HG03159 (cell line): ENCODE data around the gene CXCL10.
"Not testable (repeated sequence)": the region's sequence is repeated elsewhere in the genome, so short reads cannot be mapped to it uniquely, and the experiment has no call there.

Experiments used
- ATAC-seq: cut with Tn5 transposase; IDR thresholded peaks from one replicate; pipeline ENCODE4 v1.9.1; 2021; ENCODE audit warnings: mild to moderate bottlenecking, moderate library complexity; ENCODE audit not compliant: unreplicated experiment

The CXCL10 gene

GRCh38 chr4:76023389-76023788 is at the start of gene CXCL10:
Gene CXCL10 (minus strand): TSS chr4:76023497. CDS start chr4:76023431, 66 bp downstream.
- no peak for ATAC-seq

GRCh38 chr4:76072760-76073159 is 49.5 kb upstream of the CXCL10 start:
- ATAC-seq = no peak

- peak; percentile 79 for ATAC-seq
Measured at GRCh38 chr4:76067652-76068286, 44.5 kb upstream of the CXCL10 start.

GRCh38 chr4:76066546-76066945 is 43.2 kb upstream of the CXCL10 start:
- ATAC-seq = no peak

- peak; percentile 63 for ATAC-seq
Measured at GRCh38 chr4:76061982-76062381, 38.7 kb upstream of the CXCL10 start.

- no peak for ATAC-seq
Measured at GRCh38 chr4:76061421-76061820, 38.1 kb upstream of the CXCL10 start.

- ATAC-seq = no peak
Measured at GRCh38 chr4:76060506-76060905, 37.2 kb upstream of the CXCL10 start.

GRCh38 chr4:76059750-76060149 is 36.5 kb upstream of the CXCL10 start:
- ATAC-seq = no peak

- ATAC-seq = no peak
Measured at GRCh38 chr4:76058888-76059426, 35.7 kb upstream of the CXCL10 start.

GRCh38 chr4:76058302-76058701 is 35.0 kb upstream of the CXCL10 start:
- no peak for ATAC-seq

GRCh38 chr4:76055421-76055820 is 32.1 kb upstream of the CXCL10 start:
- no peak for ATAC-seq

GRCh38 chr4:76055016-76055415 is 31.7 kb upstream of the CXCL10 start:
- peak; percentile 99 for ATAC-seq

- no peak for ATAC-seq
Measured at GRCh38 chr4:76053730-76054129, 30.4 kb upstream of the CXCL10 start.

GRCh38 chr4:76050560-76051050 is 27.3 kb upstream of the CXCL10 start:
- ATAC-seq = not testable (repeated sequence)

- not testable (repeated sequence) for ATAC-seq
Measured at GRCh38 chr4:76049860-76050416, 26.6 kb upstream of the CXCL10 start.

GRCh38 chr4:76044686-76045085 is 21.4 kb upstream of the CXCL10 start:
- ATAC-seq = not testable (repeated sequence)

- not testable (repeated sequence) for ATAC-seq
Measured at GRCh38 chr4:76043306-76043705, 20.0 kb upstream of the CXCL10 start.

- not testable (repeated sequence) for ATAC-seq
Measured at GRCh38 chr4:76042241-76042998, 19.1 kb upstream of the CXCL10 start.

GRCh38 chr4:76036855-76037254 is 13.6 kb upstream of the CXCL10 start:
- ATAC-seq = no peak

- no peak for ATAC-seq
Measured at GRCh38 chr4:76035799-76036380, 12.6 kb upstream of the CXCL10 start, which contains the start of gene CXCL11. Gene CXCL11 (minus strand): TSS chr4:76036070. CDS start chr4:76035987, 83 bp downstream.

- no peak for ATAC-seq
Measured at GRCh38 chr4:76035141-76035540, 11.8 kb upstream of the CXCL10 start.
